HG02642 (cell line): ENCODE measurements around the gene RGL3.
"Not testable (repeated sequence)": the region's sequence is repeated elsewhere in the genome, so short reads cannot be mapped to it uniquely, and the experiment has no call there.

Source experiments
- ATAC-seq: cut with Tn5 transposase; IDR thresholded peaks from one replicate; pipeline ENCODE4 v1.9.1; 2021; ENCODE audit warnings: mild to moderate bottlenecking; ENCODE audit not compliant: unreplicated experiment, poor library complexity

RGL3 gene

DNA sequence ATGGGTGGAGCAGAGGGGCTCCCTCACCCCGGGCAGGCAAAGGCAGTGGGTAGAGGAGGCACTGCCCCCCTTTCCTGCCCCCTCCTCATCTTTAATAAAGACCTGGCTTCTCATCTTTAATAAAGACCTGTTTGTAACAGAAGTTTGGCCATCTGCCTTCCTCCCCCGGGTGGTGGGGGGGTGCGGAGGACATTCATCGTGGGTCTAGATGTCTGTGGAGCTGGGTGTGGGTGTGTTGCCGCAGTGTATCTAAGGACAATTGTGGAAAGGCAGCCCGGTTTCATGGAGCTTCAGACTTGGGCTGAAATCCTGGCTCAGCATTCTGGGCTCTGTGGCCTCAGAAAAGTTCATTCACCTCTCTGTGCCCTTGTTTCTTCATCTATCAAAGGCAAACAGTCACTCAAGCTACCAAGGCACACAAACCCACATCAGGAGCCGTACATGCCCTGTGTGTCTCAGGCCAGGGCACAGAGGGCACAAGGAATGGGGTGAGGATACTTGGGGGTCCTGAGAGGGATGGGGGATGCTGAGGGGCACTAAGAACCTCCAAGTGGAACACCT, 53.5 kb downstream of the RGL3 start:
- ATAC-seq, result no peak

DNA sequence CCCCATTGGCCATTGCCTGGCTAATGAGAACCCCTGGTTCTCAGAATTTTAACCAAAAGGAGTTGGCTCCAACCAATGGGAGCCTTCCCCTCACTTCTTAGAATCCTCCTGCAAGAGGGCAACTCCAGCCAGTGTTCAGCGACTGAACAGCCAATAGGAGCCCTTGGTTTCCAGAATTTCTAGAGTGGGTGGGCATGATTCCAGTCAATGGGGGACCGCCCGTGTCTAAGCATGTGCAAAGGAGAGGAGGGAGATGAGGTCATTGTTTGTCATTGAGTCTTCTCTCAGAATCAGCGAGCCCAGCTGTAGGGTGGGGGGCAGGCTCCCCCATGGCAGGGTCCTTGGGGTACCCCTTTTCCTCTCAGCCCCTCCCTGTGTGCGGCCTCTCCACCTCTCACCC, 54.2 kb downstream of the RGL3 start:
- no peak for ATAC-seq

DNA sequence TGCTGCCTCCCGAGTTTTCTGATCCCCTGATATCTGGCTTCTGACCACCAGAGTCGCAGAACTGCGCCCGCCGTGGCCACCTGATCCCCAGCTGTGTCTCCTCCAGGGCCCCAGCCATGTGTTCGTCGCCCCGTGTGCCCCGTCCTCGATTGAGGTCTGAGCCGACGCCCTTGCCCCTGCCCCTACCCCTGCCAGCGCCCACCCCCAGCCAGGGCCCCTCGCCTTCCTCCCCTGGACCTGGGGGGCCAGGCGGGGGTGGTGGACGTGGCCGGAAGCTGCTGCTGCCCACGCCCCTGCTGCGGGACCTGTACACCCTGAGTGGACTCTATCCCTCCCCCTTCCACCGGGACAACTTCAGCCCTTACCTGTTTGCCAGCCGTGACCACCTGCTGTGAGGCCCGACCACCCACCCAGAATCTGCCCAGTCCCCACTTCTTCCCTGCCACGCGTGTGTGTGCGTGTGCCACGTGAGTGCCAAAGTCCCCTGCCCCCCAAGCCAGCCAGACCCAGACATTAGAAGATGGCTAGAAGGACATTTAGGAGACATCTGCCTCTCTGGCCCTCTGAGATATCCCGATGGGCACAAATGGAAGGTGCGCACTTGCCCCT, 54.7 kb downstream of the RGL3 start:
- no peak for ATAC-seq

DNA sequence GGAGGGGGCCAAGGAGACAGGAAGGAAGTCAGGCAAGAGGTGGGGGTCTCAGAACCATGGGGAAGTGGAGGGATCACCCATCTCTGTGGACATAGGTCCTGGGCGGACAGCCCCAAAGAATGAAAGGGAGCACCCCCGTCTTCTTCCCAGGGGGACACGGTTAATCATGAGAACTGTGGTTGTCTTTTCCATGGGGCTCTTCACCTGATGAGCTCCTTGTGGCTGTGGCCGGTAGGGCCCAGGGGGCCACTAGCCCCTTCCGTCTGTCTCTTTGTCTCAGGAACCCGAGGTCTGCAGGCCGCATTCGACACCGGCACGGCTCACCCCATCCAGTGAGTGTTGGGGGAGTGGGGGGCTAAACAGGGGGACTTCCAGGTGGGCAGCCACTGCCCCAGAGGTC, 55.2 kb downstream of the RGL3 start:
- ATAC-seq, result no peak

DNA sequence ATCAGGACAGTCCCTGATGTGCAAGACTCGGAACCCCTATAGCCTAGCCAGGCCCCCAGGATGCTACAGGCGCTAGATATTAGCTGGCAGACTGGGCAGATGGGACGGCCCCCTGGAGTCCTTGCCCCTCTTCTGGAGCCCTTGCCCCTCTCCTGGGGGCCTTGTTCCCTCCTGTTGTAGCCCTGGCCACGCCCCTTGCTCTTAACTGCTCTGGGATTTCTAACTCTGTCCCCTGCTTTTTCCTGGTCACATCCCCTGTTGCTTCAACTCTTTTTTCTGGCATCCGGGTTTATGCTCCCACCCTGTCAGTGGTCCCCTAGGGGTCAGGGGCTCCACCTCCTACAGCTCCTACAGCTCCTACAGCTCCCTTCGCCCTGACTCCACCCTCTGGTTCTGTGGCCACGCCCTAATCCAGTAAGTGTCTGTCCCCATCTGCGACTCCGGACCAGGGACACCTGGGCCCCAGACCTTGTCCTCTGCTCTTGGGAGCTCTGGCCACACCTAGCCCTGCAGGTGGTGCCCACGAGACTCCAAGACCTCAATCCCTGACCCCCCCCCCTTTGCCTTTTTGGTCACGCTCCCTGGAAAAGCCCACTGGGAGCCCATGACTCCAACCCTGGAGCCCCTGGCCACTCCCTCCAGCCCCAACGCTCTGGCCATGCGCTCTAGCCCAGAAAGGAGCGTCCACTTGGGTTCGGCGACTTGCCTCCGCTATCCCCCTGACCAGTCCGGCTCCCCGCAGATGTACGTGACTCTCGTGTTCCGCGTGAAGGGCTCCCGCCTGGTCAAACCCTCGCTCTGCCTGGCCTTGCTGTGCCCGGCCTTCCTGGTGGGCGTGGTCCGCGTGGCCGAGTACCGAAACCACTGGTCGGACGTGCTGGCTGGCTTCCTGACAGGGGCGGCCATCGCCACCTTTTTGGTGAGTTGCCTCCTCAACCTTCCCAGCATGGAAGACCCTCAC, 57.1 kb downstream of the RGL3 start:
- no peak for ATAC-seq

DNA sequence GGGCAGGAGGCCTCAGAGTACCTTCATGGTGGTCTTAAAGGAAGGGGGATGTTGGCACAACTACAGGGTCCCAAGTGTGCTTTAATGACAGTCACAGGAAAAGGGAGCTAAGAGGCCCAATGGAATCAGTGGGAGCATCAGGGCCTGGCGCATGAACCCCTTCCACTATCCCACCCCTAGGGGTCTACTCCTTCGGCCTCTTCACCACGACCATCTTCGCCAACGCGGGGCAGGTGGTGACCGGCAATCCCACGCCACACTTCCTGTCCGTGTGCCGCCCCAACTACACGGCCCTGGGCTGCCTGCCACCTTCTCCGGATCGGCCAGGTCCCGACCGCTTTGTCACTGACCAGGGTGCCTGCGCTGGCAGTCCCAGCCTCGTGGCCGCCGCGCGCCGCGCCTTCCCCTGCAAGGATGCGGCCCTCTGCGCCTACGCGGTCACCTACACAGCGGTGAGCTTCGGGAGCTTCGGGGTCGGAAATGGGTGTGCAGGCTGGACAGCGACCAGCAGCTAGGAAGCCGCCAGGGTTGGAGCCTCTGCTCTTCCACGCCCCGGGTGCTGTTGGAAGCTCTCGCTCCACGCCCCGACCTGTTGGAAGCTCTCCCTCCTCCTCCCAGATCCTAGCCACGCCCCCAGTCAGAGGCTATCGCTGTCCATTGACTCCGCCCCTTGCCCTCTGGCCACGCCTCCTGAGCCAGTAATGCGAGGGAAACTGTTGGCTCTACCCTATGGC, 57.9 kb downstream of the RGL3 start:
- no peak for ATAC-seq

DNA sequence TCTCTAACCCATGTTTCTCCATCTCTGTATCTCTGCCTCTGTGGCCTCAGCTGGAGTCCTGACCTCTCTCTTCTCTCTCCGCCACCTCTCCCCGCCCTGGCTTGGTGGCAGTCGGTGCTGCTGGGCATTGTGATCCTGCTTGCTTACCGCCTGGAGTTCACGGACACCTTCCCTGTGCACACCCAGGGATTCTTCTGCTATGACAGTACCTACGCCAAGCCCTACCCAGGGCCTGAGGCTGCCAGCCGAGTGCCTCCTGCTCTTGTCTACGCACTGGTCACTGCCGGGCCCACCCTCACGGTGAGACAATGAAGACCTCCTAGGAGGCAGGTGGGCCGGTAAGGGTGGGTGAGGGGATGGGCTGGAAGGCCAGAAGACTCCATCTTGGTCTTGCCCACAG, 59.7 kb downstream of the RGL3 start:
- no peak for ATAC-seq

DNA sequence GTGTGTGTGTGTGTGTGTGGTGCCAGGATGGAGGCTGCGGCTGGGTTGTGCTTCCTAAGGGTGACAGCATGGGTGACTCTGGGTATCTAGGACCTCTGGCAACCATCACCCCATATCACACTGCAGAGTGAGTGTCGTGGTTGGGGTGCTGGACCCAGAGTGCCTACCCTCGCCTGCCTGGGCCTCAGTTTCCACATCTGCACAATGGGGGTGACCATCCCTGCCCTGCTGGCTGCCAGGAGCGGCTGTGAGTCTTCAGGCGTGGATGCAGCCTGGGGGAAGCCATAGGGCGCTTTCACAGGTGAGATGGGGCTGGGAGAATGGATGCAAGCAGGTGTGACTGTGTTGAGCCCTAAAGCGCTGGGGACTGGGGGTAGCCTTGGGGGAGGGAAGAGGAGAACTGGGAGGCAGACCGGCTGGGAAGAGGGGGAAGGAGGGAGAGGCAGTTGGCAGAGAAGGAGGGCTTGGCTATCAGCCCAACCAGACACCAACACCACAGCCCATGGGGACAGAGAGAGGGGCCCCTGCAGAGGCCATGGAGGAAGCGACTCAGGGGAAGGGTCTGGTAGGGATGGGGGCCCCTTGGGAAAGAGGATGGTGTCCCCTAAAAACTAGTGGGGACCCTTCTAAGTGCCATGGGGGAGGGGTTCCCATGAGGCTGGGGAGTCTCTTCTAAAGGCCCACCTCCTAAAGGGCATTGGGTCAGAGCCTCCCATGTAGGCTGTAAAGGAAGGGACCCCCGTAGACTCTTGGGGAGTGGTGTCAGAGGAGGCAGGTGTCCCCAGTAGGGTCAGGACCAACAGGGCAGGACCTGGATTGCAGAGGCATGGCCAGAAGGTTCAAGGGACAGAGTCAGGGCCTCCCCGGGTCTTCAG, 62.2 kb downstream of the RGL3 start:
- ATAC-seq, result no peak

DNA sequence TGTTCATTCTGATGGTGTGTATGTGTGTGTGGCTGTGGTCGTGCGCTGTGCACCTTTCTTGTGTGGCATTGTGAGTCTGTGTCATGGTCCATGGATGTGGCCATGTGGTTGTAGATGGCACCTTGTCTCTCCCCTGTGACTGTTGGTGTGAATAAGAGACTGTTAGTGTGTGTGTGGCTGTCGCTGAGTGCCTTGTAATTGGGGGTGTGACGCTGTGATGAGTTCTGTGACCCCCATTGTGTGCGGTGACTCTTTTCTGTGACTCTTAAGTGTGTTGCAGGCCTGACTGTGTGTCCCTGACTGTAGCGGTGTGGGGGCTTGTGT, 63.1 kb downstream of the RGL3 start:
- no peak for ATAC-seq

DNA sequence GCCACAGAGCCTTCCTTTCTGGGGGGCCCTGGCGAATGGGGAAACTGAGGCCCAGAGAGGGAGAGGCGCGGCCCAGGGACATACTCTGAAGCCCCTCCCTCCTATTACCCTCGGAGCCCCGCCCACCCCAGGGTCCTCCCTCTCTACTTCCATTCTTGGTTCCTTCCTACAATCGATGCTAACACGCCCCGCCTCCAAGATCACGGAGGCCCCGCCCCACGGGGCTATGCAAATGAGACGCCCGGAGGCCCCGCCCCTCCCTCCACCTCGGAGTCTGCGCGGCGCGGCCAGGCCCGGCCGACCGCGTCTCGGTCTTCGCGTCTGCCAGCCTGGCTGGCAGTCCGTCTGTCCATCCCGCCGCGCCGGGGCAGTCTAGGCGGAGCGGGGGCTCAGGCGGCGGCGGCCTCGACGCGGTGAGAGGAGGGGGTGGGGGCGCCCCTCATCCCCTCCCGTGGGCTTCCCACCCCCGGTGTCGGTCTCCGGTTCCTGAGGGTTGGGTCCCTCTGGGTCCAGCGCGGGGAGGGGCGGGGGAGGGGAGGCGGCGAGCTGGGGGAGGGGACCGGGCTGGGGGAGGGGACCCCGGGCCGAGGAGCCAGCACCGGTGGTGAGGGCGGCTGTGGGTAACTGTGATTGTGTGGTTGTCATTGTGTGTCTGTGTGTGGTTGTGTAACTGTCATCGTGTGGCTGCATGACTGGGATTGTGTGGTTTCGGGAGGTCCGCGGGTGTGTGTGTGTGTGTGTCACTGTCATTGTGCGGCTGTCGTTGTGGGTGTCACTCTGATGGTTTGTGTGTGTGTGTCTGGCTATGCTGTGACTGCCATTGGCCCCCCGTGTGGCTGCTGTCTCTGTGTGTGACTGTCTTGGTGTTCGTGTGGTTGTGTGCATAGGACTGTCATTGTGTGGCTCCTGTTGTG, 63.7 kb downstream of the RGL3 start, which contains the start of gene PLPPR2:
Gene PLPPR2 (plus strand): TSS at position 273 of the 914 bp plus-strand sequence. CDS start 2,242 bp downstream, outside the sequence.
- ATAC-seq, result no peak

DNA sequence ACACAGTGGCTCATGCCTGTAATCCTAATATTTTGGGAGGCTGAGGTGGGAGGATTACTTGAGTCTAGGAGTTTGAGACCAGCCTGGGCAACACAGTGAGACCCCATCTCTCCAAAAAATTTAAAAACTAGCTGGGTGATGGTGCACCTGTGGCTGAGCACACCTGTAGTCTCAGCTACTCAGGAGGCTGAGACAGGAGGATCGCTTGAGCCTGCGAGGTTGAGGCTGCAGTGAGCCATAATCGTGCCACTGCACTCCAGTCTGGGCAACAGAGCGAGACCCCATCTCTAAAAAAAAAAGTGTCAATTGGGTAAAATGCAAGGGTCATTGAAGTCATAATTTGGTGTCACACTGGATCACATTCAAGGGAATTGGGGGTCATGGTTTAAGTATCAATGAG, 65.0 kb downstream of the RGL3 start:
- not testable (repeated sequence) for ATAC-seq

DNA sequence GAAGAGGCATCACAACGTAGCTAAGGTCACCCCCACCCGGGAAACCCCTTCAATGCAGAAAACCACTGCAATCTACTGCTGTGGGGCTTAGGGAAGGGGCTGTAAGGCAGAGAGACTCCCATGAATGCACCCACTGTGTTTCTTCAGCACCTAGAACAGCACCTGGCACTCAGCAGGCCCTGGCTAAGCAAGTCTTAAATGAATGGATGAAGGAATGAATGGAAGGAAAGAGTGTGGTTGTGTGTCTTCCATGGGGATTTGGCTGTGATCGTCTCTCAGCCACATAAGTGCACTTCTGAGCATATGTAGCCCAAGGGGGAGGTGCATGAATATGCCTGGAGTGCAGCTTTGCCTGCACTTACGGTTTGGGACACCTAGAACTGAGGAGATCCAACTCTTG, 69.9 kb downstream of the RGL3 start:
- no peak for ATAC-seq

DNA sequence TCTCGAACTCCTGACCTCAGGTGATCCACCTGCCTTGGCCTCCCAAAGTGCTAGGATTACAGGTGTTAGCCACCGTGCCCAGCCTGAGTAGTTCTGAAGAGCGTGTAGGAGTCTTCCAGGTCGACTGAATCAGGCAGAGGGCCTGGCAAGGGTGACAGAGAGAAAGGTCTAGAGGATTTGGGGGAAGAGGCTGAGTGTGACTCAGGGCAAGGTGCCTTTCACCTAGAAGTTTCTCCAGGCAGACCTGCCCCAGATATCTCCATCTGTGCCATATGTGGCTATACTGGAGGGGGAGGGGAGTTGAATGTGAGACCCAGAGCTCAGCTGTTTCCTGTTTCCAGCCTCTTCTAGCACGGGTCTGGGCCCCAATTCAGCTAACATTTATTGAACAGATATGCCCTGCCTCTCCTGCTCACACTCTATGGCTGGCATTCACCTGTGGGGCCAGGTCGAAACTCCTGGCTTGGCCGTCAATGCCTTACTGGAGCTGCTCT, 71.5 kb downstream of the RGL3 start:
- ATAC-seq, result no peak

DNA sequence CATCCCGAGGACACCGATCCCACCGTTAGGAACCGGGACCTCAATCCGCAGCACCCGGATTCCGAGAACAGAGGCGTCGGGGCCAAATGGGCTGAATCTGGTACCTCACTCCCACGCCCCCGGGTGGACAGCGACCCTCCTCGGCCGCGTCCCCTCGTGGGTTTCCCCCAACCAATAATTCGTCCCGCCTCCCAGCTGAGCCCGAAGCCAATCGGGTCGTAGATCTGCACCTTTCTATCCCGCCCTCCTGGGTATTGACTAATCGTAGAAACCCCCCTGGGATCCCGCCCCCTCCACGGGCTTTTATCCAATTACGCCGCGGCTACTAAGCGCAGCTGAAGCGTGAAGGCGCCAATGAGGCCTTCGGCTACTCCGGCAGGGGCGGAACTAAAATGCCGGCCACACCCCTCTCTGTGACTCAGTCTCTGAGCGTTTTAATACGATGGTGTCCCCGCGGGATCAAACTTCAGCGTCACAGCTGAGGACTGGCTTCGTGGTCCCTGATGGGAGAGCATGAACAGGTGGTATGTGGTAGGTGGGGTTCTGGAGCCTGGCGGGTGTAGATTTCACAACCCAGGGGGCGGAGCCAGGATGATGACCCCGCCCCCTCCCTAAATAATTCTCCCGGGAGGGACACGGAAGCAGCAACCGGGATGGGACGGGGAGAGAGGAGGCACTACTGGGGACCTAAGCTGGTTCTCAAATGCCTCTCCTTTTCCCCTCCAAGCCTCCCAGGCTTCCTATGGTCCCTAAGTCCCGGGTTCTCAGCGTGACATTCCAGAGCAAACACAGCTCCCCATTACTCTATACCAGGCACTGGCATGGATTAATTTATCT, 72.8 kb downstream of the RGL3 start, which contains the start of the genes CCDC159 and TMEM205:
Gene CCDC159 (plus strand): TSS at position 416 of the 837 bp plus-strand sequence. CDS start 88 bp downstream, at position 504.
Gene TMEM205 (minus strand): TSS at position 165 of the 837 bp plus-strand sequence. CDS start 649 bp downstream, outside the sequence.
- peak; percentile 92 for ATAC-seq

DNA sequence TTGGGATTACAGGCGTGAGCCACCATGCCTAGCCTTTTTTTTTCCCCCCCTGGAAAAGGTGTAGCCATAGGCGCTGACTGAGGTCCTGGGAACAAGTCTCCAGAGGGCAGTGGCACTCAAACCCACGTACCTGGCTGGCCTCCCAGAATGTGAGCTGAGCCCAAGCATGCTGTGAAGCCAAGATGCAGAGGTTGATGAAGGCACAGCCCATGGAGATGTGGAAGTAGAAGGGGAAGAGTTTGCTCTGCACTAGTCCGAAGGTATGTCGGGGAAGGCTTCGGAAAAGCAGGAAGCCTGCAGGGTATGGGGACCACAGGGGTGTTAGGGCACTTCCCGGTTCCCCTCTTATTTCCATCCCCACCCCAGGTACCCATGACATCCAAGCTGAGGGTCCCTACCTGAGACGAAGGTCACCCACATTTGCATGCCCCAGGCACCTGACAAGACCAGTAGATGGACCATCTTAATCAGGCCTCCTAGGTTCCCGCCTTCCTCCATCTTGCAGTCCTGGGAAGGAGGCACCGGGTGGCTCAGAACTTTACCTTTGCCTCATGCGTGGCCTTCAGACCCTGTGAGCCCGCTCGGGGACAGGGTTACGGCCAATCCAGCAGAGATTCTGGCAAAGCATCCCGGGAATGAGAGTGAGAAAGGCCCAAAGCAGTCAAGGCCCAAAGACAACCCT, 73.9 kb downstream of the RGL3 start:
- no peak for ATAC-seq
